HepG2 (cell line): ENCODE measurements around the gene NENF. TPM values are rescaled to one million over a fixed set of nuclear protein-coding genes. Genes with fewer than 3 reads are reported as not detected.

ENCODE experiments used
- ASH2L ChIP-seq: fragments of 300-600, 200-600 bp; sonication (generic); IDR thresholded peaks from 2 replicates; pipeline ENCODE4 v1.7.0; 2017; ENCODE audit warnings: low read depth, mild to moderate bottlenecking, moderate library complexity, mixed read lengths, low read length; ENCODE audit not compliant: insufficient read length
- CC2D1A ChIP-seq: sonication (generic); formaldehyde crosslinking; IDR thresholded peaks from 2 replicates; pipeline ENCODE4 v1.8.1; 2023; ENCODE audit warnings: mild to moderate bottlenecking, missing genetic modification reagents
- CERS6 ChIP-seq: sonication (generic); formaldehyde crosslinking; IDR thresholded peaks from 2 replicates; pipeline ENCODE4 v1.5.0; 2020; ENCODE audit warnings: missing genetic modification reagents
- EED ChIP-seq: sonication (generic); formaldehyde crosslinking; IDR thresholded peaks from 2 replicates; pipeline ENCODE4 v1.5.0; 2020; ENCODE audit warnings: mild to moderate bottlenecking, missing genetic modification reagents
- FUBP1 ChIP-seq: sonication (generic); formaldehyde crosslinking; IDR thresholded peaks from 2 replicates; pipeline ENCODE4 v1.5.1; 2020; ENCODE audit warnings: missing genetic modification reagents, mild to moderate bottlenecking, borderline replicate concordance
- IRX3 ChIP-seq: sonication (generic); formaldehyde crosslinking; IDR thresholded peaks from 2 replicates; pipeline ENCODE4 v1.8.1; 2023; ENCODE audit warnings: mild to moderate bottlenecking, low read depth, missing genetic modification reagents, borderline replicate concordance
- MIER3 ChIP-seq: IDR thresholded peaks from 2 replicates; pipeline ENCODE4 v1.6.1; 2016; ENCODE audit warnings: missing compliant biosample characterization, borderline replicate concordance
- NFKB2 ChIP-seq: sonication (generic); formaldehyde crosslinking; IDR thresholded peaks from 2 replicates; pipeline ENCODE4 v1.4.0; 2020; ENCODE audit warnings: missing genetic modification reagents, borderline replicate concordance
- STAG1 ChIP-seq: sonication (generic); formaldehyde crosslinking; IDR thresholded peaks from 2 replicates; pipeline ENCODE4 v1.4.0; 2020; ENCODE audit warnings: missing genetic modification reagents
- TBP ChIP-seq: sonication (generic); formaldehyde crosslinking; IDR thresholded peaks from 2 replicates; pipeline ENCODE4 v1.5.0; 2020; ENCODE audit warnings: missing genetic modification reagents
- ZBTB44 ChIP-seq: sonication (generic); formaldehyde crosslinking; IDR thresholded peaks from 2 replicates; pipeline ENCODE4 v1.4.0; 2020; ENCODE audit warnings: missing genetic modification reagents
- ZNF318 ChIP-seq: sonication (generic); formaldehyde crosslinking; IDR thresholded peaks from 2 replicates; pipeline ENCODE4 v1.4.0; 2020; ENCODE audit warnings: mild to moderate bottlenecking, missing genetic modification reagents
- ZNF367 ChIP-seq: sonication (generic); formaldehyde crosslinking; IDR thresholded peaks from 2 replicates; pipeline ENCODE4 v1.4.0; 2020; ENCODE audit warnings: missing genetic modification reagents, borderline replicate concordance
- ZNF484 ChIP-seq: sonication (generic); formaldehyde crosslinking; IDR thresholded peaks from 2 replicates; pipeline ENCODE4 v1.5.1; 2020; ENCODE audit warnings: mild to moderate bottlenecking, low read depth, missing genetic modification reagents, borderline replicate concordance
- polyA plus RNA-seq, 8 experiments: library from polyadenylated mRNA; depleted of rRNA in 3 of 8; stranded (reverse) in 7 of 8; unstranded in 1 of 8; fragments of >200 nt; fragmentation: Illumina TruSeq in 4 of 8; extraction: Trizol in 4 of 8; gene quantifications; 2 replicates each; pipeline versions ENCODE4 v1.2.1 to v1.2.3, GENCODE V29; 2011 to 2016; ENCODE audit warnings: low read depth in 4 of 8, missing spikeins in 1 of 8, mixed read lengths in 1 of 8; ENCODE audit not compliant: insufficient read depth in 1 of 8
- total RNA-seq, 5 experiments: library from RNA; depleted of rRNA; stranded (reverse); fragments of >200 nt; fragmentation: Illumina TruSeq; extraction: Trizol; gene quantifications; 2 replicates each; pipeline ENCODE4 v1.2.3, GENCODE V29; 2016; ENCODE audit warnings: low read depth in 1 of 5

NENF gene
- total and polyA plus RNA-seq, 2 of the 13 experiments (the other 11 are each of a cell fraction or from before 2014, with no cell fraction given) = 31.7 to 40.4 TPM

- TF ChIP-seq FUBP1 (CRISPR knock-in tag) (no peak), EED (CRISPR knock-in tag) (no peak), CC2D1A (CRISPR knock-in tag) (no peak), NFKB2 (no peak), STAG1 (CRISPR knock-in tag) (peak; percentile 81), MIER3 (CRISPR knock-in tag) (0 out of 2 replicates have a peak, but pooled peaks have one; percentile 24), TBP (CRISPR knock-in tag) (no peak), ZNF318 (CRISPR knock-in tag) (no peak), ZNF367 (CRISPR knock-in tag) (no peak), ZBTB44 (CRISPR knock-in tag) (no peak), CERS6 (no peak), ZNF484 (CRISPR knock-in tag) (no peak), IRX3 (no peak), ASH2L (no peak)
Measured at GRCh38 chr1:212477014-212477679, 44.4 kb downstream of the NENF start (continued).
